ENCODE results near the gene FOXN3. TPM values are rescaled to one million over a fixed set of nuclear protein-coding genes. Genes with fewer than 3 reads are reported as not detected.
A peak's percentile ranks its signal among the peaks of the same experiment; 100 is the strongest.

FOXN3 gene
- polyA plus RNA-seq, 1 donor (not counting 4 experiments of a cell fraction or from before 2014, with no cell fraction given), result 10.2 TPM

DNA sequence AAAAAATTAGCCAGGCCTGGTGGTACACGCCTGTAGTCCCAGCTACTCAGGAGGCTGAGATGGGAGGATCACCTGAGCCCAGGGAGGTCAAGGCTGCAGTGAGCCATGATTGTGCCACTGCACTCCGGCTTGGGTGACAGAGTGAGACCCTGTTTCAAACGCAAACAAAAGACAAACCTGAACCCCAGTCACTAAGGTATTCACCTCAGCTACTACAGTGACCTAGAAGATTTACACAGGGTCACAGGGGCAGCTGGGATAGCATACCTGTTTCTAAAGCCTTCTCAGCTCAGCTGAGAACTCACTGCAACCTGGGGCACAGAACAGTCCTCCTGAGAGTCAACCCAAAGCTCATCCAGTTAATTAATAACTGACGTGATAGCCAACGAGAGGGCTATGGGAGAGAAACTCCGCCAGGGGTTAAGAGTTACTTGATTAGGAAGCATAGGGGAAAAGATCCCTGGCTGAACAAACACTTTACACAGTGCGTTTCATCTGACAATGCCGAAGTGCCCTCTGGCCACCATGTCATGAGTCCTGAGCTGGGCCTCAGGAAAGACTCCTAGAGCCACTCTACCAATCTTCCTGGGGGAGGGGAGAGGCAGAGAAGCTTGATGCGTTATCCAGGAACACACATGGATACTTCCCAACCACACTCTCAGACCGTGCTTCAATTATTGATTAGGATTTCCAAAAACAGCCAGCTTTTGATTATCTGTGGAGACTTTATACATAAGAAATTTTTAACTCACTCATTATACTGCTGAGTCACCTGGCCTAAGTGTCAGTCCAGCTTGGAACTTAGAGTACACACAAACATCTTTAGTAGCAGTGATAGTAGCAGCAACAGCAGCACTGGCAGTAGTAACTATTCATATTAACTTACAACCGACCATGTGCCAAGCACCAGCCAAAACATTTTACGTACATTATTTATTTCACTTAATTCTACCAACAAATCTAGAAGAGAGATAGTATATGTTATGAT is 48.2 kb downstream of the FOXN3 start:
- H3K9ac ChIP-seq (ENCODE audit: control insufficient read depth, extremely low read depth, insufficient read depth, low read length), result no peak overlapping the region
- TF ChIP-seq, protein P1, sequence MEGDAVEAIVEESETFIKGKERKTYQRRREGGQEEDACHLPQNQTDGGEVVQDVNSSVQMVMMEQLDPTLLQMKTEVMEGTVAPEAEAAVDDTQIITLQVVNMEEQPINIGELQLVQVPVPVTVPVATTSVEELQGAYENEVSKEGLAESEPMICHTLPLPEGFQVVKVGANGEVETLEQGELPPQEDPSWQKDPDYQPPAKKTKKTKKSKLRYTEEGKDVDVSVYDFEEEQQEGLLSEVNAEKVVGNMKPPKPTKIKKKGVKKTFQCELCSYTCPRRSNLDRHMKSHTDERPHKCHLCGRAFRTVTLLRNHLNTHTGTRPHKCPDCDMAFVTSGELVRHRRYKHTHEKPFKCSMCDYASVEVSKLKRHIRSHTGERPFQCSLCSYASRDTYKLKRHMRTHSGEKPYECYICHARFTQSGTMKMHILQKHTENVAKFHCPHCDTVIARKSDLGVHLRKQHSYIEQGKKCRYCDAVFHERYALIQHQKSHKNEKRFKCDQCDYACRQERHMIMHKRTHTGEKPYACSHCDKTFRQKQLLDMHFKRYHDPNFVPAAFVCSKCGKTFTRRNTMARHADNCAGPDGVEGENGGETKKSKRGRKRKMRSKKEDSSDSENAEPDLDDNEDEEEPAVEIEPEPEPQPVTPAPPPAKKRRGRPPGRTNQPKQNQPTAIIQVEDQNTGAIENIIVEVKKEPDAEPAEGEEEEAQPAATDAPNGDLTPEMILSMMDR (optimal IDR thresholded peaks at IDR 0.05 in 1 of 3, IDR thresholded peaks at IDR 0.05 in 1 of 3, conservative IDR thresholded peaks at IDR 0.05 in 1 of 3; ENCODE audit: extremely low read depth in 1 of 3, insufficient read depth in 2 of 3, low read length in 3 of 3), result no peak
- TF ChIP-seq EZH2 (IDR thresholded peaks at IDR 0.05; ENCODE audit: low read length), result no peak
- no peak for FAIRE-seq
- H3K9me1 ChIP-seq (ENCODE audit: control insufficient read depth, extremely low read depth, insufficient read depth, low read length), result no peaks in the 10 kb centered on the region
- H2AFZ ChIP-seq (ENCODE audit: control insufficient read depth, low read length), result no peak overlapping the region
- peaks cover 18% of the 10 kb centered on the region for H3K4me1 ChIP-seq (ENCODE audit: control insufficient read depth, extremely low read depth, insufficient read depth, low read length)
- dilution Hi-C loops (cut with MboI; ENCODE audit: extremely low pct_ligation_motif_present, low sequenced_read_pairs), result no loop called here
- no peaks in the 10 kb centered on the region for H3K9me3 ChIP-seq (ENCODE audit: control insufficient read depth, low read depth, low read length)
- no peaks in the 10 kb centered on the region for H4K20me1 ChIP-seq (ENCODE audit: control insufficient read depth, extremely low read depth, insufficient read depth, low read length)
- no peak overlapping the region for H3K4me3 ChIP-seq (ENCODE audit: control insufficient read depth in 2 of 3, extremely low read depth in 1 of 3, insufficient read depth in 2 of 3, low read depth in 1 of 3, low read length in 3 of 3)
- no peak for DNase-seq (ENCODE audit: low read depth, low spot score)
- H3K79me2 ChIP-seq (ENCODE audit: control insufficient read depth, insufficient read depth, low read length), result no peaks in the 10 kb centered on the region
- H3K36me3 ChIP-seq (ENCODE audit: control insufficient read depth in 2 of 2, extremely low read depth in 1 of 2, insufficient read depth in 2 of 2, low read length in 2 of 2), result no peaks in the 10 kb centered on the region
- H3K27me3 ChIP-seq (ENCODE audit: control insufficient read depth, extremely low read depth, insufficient read depth, low read length), result no peaks in the 10 kb centered on the region
- H3K27ac ChIP-seq (ENCODE audit: control insufficient read depth, insufficient read depth, low read length), result no peak overlapping the region
- no peak overlapping the region for H3K4me2 ChIP-seq (ENCODE audit: control insufficient read depth, extremely low read depth, insufficient read depth, low read depth, low read length)

DNA sequence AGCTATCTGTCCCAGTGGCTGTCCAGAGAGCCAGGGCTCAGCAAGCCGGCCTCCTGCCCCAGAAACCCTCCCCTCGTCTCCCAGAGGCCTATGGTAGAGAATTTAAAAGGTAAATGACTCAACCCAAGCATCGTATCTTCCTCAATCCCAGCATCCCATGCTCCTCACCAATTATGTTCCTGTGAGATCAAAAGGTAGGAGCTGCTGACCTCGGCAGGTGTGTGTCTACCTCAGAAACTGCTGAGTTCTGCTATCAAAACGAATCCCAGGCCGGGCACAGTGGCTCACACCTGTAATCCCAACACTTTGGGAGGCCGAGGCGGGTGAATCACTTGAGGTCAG is 49.3 kb downstream of the FOXN3 start:
- no peak overlapping the region for H3K4me3 ChIP-seq (ENCODE audit: control insufficient read depth in 2 of 3, extremely low read depth in 1 of 3, insufficient read depth in 2 of 3, low read depth in 1 of 3, low read length in 3 of 3)
- no peaks in the 10 kb centered on the region for H3K79me2 ChIP-seq (ENCODE audit: control insufficient read depth, insufficient read depth, low read length)
- no peaks in the 10 kb centered on the region for H3K36me3 ChIP-seq (ENCODE audit: control insufficient read depth in 2 of 2, extremely low read depth in 1 of 2, insufficient read depth in 2 of 2, low read length in 2 of 2)
- no peaks in the 10 kb centered on the region for H3K9me3 ChIP-seq (ENCODE audit: control insufficient read depth, low read depth, low read length)
- TF ChIP-seq, protein P1 (optimal IDR thresholded peaks at IDR 0.05 in 1 of 3, IDR thresholded peaks at IDR 0.05 in 1 of 3, conservative IDR thresholded peaks at IDR 0.05 in 1 of 3; ENCODE audit: extremely low read depth in 1 of 3, insufficient read depth in 2 of 3, low read length in 3 of 3), result no peak
- TF ChIP-seq EZH2 (IDR thresholded peaks at IDR 0.05; ENCODE audit: low read length), result no peak
- DNase-seq (ENCODE audit: low read depth, low spot score) (no peak), FAIRE-seq (no peak)
- dilution Hi-C loops (cut with MboI; ENCODE audit: extremely low pct_ligation_motif_present, low sequenced_read_pairs), result no loop called here
- H3K4me1 ChIP-seq (ENCODE audit: control insufficient read depth, extremely low read depth, insufficient read depth, low read length), result peaks cover 12% of the 10 kb centered on the region
- H3K9me1 ChIP-seq (ENCODE audit: control insufficient read depth, extremely low read depth, insufficient read depth, low read length), result no peaks in the 10 kb centered on the region
- H3K27me3 ChIP-seq (ENCODE audit: control insufficient read depth, extremely low read depth, insufficient read depth, low read length), result no peaks in the 10 kb centered on the region
- peak overlapping the region; percentile 73 for H3K4me2 ChIP-seq (ENCODE audit: control insufficient read depth, extremely low read depth, insufficient read depth, low read depth, low read length)
- H3K9ac ChIP-seq (ENCODE audit: control insufficient read depth, extremely low read depth, insufficient read depth, low read length), result no peak overlapping the region
- H4K20me1 ChIP-seq (ENCODE audit: control insufficient read depth, extremely low read depth, insufficient read depth, low read length), result no peaks in the 10 kb centered on the region
- no peak overlapping the region for H3K27ac ChIP-seq (ENCODE audit: control insufficient read depth, insufficient read depth, low read length)
- peak overlapping the region; percentile 64 for H2AFZ ChIP-seq (ENCODE audit: control insufficient read depth, low read length)
